Measurements from ENCODE around the gene KCTD18. TPM values are rescaled to one million over a fixed set of nuclear protein-coding genes. Genes with fewer than 3 reads are reported as not detected.

Gene KCTD18
- 10 to 100 TPM; 17.0 to 23.5 TPM for total RNA-seq

DNA sequence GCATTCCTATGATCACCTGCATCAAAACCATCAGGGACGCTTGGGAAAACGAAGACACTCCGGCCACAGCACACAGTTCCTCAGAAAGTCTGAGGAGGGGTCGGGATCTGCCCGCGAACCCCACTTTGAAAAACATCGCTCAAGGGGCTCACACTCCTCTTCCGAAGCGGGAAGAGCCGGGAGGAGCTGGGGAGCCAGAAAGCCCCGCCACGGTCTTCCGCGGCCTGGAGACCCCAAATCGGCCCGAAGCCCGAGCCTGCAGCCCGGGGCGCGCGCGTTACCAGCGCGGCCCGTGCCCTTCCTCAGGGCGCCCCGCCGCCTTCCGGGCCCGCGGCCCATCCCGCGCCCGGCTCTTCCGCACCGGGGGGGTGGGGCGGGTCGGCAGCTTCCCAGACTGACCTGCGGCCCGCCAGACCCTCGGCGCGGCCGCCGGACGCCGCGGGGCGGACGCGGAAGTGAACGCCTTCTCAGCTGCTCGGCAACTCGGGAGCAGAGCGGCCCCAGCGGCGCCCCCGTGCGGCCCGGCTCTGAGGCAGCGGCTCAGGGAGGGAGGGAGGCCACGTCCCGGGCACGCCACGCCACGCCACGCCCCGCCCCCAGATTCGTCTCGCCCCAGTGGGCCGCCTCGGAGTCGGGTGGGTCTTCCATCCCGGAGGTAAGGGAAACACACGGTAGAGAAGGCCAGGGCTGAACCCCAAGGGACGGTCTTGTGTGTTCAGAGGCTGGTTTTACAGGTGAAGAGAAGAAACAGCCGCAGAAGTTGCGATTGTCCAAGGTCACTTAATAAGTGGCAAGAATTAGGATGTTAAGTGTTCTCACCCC, at the start of gene KCTD18:
Gene KCTD18 (minus strand): TSS at position 457 of the 822 bp plus-strand sequence. CDS start 3,052 bp downstream, outside the sequence.
- peaks cover 11% of the 10 kb centered on the region for H3K4me1 Mint-ChIP-seq (ENCODE audit: low read depth)

DNA sequence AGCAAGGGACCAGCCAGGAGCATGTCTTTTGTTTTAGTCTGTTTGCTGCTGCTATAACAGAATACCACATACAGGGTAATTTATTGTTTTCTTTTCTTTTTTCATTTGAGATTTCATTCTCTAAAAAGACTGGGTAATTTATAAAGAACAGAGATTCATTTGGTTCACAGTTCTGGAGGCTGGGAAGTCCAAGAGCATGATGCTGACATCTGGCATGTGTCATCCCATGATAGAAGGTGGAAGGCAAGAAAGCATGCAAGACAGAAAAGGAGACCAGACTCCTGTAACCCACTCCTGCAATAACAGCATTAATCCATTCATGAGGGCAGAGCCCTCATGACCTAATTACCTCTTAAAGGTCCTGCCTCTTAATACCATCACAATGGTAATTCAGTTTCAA, 30.9 kb upstream of the KCTD18 start:
- H3K4me1 Mint-ChIP-seq (ENCODE audit: low read depth): no peaks in the 10 kb centered on the region
- H3K36me3 Mint-ChIP-seq (ENCODE audit: insufficient read depth in 2 of 2): peaks cover 15 to 42% of the 10 kb centered on the region in 2 donors

More for the DNA sequence above, at the start of gene KCTD18:
- Mint-ChIP-seq H3K36me3 (ENCODE audit: insufficient read depth in 2 of 2) (no peaks in the 10 kb centered on the region), H3K9me3 (no peaks in the 10 kb centered on the region), H3K4me3 (peak within 1 kb of the TSS; percentile 92 to 94), H3K27ac (peak within 1 kb of the TSS; percentile 86), H3K27me3 (ENCODE audit: low read depth) (no peaks in the 10 kb centered on the region)
- DNase-seq (peak; percentile 94 to 95), ATAC-seq (replicated peaks in 1 of 2) (peak; percentile 99)

DNA sequence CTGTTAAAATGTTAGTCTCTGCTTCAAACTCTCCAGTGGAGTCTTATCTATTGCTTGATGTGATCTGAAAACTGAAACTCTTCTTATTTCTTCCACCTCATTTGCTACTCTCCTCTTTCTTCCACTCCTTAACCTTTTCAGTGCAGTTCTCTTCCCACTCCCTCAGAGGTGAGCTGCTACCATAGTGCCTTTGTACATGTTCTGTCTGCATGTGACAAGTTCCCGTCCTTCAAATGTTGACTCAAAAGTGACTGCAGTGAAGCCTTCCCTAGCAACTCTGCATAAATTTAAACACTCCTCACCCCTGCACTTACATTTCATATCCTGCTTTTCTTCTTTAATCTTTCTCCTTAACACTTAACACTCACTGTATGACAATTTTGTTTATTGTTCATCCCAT, 28.3 kb upstream of the KCTD18 start:
- H3K9me3 Mint-ChIP-seq: peaks cover 0 to 2% of the 10 kb centered on the region in 2 donors
- ATAC-seq (replicated peaks in 1 of 2): no peak

More for the DNA sequence above, 30.9 kb upstream of the KCTD18 start:
- Mint-ChIP-seq H3K27me3 (ENCODE audit: low read depth) (no peaks in the 10 kb centered on the region), H3K4me3 (no peak overlapping the region), H3K27ac (no peak overlapping the region), H3K9me3 (peaks cover 0 to 2% of the 10 kb centered on the region in 2 donors)
- ATAC-seq (replicated peaks in 1 of 2): no peak
- no peak for DNase-seq

DNA sequence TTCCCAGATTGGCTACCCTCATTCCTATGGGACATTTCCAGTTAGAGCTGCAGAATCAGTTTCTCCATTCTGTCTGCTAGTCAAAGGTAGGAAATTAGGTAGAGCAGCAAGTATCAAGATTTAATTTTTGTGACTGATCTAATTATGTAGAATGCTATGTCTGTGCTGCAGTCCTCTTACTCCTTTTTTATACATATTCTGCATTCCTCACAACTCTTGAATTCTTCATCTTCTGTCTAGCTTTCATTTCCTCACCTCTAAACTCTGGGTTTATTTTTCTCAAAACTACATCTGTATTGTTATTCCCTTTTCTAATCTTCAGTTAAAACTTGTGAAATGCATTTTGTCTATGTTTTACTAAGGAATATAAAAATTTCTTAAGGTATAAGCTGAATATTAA, 24.7 kb upstream of the KCTD18 start:
- no peak for DNase-seq
- no peak overlapping the region for H3K27ac Mint-ChIP-seq
- H3K4me3 Mint-ChIP-seq: no peak overlapping the region
- H3K9me3 Mint-ChIP-seq: no peaks in the 10 kb centered on the region
- no peaks in the 10 kb centered on the region for H3K27me3 Mint-ChIP-seq (ENCODE audit: low read depth)
- ATAC-seq (replicated peaks in 1 of 2): no peak
- H3K4me1 Mint-ChIP-seq (ENCODE audit: low read depth): no peaks in the 10 kb centered on the region
- H3K36me3 Mint-ChIP-seq (ENCODE audit: insufficient read depth in 2 of 2): peaks cover 0 to 8% of the 10 kb centered on the region in 2 donors

More for the DNA sequence above, 28.3 kb upstream of the KCTD18 start:
- Mint-ChIP-seq H3K4me1 (ENCODE audit: low read depth) (no peaks in the 10 kb centered on the region), H3K4me3 (no peak overlapping the region), H3K36me3 (ENCODE audit: insufficient read depth in 2 of 2) (peaks cover 15 to 25% of the 10 kb centered on the region in 2 donors), H3K27ac (no peak overlapping the region), H3K27me3 (ENCODE audit: low read depth) (no peaks in the 10 kb centered on the region)
- DNase-seq: no peak

DNA sequence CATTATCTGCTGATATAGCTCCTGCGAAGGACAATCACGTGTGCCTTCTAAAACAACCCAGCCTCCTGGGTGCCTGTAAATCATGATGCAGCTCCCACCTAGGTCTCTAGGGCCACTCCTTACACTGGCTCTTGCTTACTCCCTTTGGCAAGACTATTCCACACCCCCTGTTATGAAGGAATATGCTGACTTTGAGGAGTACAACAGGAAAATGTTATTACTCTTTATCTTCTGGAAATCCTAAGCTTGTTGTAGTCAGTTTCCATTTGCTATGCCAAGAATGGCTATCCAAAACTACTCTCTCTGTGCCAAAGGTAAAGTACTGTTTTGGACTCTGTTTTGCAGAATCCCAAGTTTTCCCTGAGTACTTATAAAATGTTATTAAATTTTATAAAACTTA, 23.9 kb upstream of the KCTD18 start:
- no peak overlapping the region for H3K4me3 Mint-ChIP-seq
- no peak overlapping the region for H3K27ac Mint-ChIP-seq
- H3K9me3 Mint-ChIP-seq: no peaks in the 10 kb centered on the region
- ATAC-seq (replicated peaks in 1 of 2) (no peak), DNase-seq (no peak)
- no peaks in the 10 kb centered on the region for H3K27me3 Mint-ChIP-seq (ENCODE audit: low read depth)
- peaks cover 1% of the 10 kb centered on the region for H3K4me1 Mint-ChIP-seq (ENCODE audit: low read depth)
- peaks cover 0 to 6% of the 10 kb centered on the region in 2 donors for H3K36me3 Mint-ChIP-seq (ENCODE audit: insufficient read depth in 2 of 2)

DNA sequence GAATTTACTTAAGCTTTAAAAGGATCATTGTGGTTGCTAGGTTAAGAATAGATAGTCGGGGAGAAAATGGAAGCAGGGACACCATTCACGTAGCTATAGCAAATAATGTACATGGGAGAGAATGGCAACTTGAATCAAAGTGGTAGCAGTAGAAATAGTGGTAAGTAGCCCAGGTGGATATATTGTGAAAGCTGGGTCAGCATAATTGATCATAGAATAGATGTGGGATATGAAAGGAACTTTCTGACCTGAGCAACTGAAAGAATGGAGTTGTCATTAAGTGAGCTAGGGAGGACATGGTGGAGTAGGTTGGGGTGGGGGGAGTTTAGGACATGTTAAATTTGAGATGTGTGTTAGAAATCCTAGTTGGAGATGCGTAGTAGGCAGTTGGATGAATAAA, 18.4 kb upstream of the KCTD18 start:
- H3K27ac Mint-ChIP-seq: no peak overlapping the region
- H3K4me1 Mint-ChIP-seq (ENCODE audit: low read depth): peaks cover 29% of the 10 kb centered on the region
- peaks cover 4 to 7% of the 10 kb centered on the region in 2 donors for H3K36me3 Mint-ChIP-seq (ENCODE audit: insufficient read depth in 2 of 2)
- H3K9me3 Mint-ChIP-seq: no peaks in the 10 kb centered on the region
- no peaks in the 10 kb centered on the region for H3K27me3 Mint-ChIP-seq (ENCODE audit: low read depth)
- ATAC-seq (replicated peaks in 1 of 2) (no peak), DNase-seq (no peak)
- peak overlapping the region; percentile 93 to 96 for H3K4me3 Mint-ChIP-seq

DNA sequence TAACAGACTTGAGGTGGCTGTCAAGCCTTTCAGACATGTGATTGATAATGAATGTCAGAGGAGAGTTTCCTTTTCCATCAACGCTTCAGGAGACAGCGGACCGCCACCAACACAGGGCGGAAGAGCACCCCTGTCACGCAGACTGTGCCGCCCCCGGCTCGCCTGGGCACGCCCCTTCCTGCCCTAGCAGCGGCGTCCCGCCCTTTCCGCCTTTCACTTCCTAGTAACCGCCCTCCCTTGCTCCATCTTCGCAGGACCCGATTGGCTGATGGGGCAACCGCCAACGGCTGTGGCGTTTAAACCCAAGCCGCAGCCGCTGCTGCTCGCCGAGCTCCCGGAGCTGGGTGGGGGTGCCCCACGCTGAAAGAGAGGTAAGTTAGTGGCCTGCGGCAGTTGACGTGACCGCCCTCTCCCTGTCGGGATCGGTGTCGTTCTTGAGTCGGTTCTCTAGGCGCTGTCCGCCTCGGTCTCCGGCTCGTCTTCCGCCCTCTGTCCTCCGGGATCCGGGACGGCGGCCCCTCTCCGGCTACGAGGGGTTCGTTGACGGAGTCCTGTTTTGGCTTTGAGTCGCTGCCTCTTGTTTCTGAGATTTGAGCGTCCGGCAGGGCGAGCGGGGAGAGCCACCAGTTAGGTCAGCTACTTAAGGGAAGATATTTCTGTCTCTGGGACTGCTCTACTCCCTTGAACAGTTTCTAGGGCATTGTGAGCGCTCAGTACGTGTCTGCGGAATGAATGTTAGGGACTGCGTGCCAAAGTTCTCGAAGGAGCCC, 16.2 kb upstream of the KCTD18 start, which contains the start of gene SGO2:
Gene SGO2 (plus strand): TSS at position 326 of the 770 bp plus-strand sequence. CDS start 6,769 bp downstream, outside the sequence.
- Mint-ChIP-seq H3K4me3 (peak within 1 kb of the TSS; percentile 93 to 96), H3K4me1 (ENCODE audit: low read depth) (peaks cover 29% of the 10 kb centered on the region)

DNA sequence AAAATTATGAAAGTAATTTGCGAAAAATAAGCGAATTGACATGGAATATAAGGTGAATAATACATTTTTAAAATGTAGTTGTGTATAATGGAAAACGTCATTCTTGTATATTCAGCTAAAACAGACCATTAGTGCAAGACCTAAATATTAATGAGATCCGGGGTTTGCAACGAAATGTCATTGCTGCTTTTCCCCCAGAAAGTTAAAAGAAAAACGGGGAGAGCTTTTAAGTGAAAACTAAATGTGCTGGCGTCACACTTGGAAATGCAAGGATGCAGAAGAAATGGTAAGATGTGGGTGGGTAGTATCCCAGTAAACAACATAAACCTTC, 15.6 kb upstream of the KCTD18 start:
- no peaks in the 10 kb centered on the region for H3K27me3 Mint-ChIP-seq (ENCODE audit: low read depth)

More for the DNA sequence above, 16.2 kb upstream of the KCTD18 start, which contains the start of gene SGO2:
- H3K27ac Mint-ChIP-seq: peak within 1 kb of the TSS; percentile 91
- no peaks in the 10 kb centered on the region for H3K9me3 Mint-ChIP-seq
- ATAC-seq (replicated peaks in 1 of 2) (peak; percentile 99), DNase-seq (peak; percentile 98)
- no peaks in the 10 kb centered on the region for H3K27me3 Mint-ChIP-seq (ENCODE audit: low read depth)
- peaks cover 4 to 7% of the 10 kb centered on the region in 2 donors for H3K36me3 Mint-ChIP-seq (ENCODE audit: insufficient read depth in 2 of 2)

DNA sequence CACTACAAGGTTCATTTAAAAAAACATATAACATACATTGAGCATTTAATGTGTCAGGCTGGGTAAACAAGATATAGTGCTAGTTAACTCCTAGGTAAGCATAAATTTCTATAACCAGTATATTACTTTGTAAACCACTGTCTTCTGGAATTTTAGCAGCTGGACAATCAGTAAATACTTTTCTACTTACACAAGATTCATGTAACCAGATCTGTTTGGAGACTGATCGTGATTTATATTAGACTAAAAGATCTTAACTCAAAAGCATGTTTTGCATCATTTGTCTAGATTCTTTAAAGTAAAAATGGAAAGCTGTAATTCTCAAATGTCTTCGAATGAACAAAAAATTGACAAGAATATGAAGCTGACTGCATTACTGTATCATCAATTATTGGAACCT, 15.2 kb upstream of the KCTD18 start:
- no peak for ATAC-seq (replicated peaks in 1 of 2)
- DNase-seq: no peak
- H3K4me3 Mint-ChIP-seq: peak overlapping the region in 1 of 2 donors; percentile 93
- no peak overlapping the region for H3K27ac Mint-ChIP-seq
- H3K9me3 Mint-ChIP-seq: no peaks in the 10 kb centered on the region
- no peaks in the 10 kb centered on the region for H3K27me3 Mint-ChIP-seq (ENCODE audit: low read depth)
- peaks cover 29% of the 10 kb centered on the region for H3K4me1 Mint-ChIP-seq (ENCODE audit: low read depth)
- peaks cover 4 to 7% of the 10 kb centered on the region in 2 donors for H3K36me3 Mint-ChIP-seq (ENCODE audit: insufficient read depth in 2 of 2)

More for the DNA sequence above, 15.6 kb upstream of the KCTD18 start:
- no peaks in the 10 kb centered on the region for H3K9me3 Mint-ChIP-seq
- DNase-seq: no peak
- H3K4me1 Mint-ChIP-seq (ENCODE audit: low read depth): peaks cover 29% of the 10 kb centered on the region
- ATAC-seq (replicated peaks in 1 of 2): no peak
- peak overlapping the region; percentile 91 for H3K27ac Mint-ChIP-seq
- H3K4me3 Mint-ChIP-seq: peak overlapping the region; percentile 93 to 96
- peaks cover 4 to 7% of the 10 kb centered on the region in 2 donors for H3K36me3 Mint-ChIP-seq (ENCODE audit: insufficient read depth in 2 of 2)

DNA sequence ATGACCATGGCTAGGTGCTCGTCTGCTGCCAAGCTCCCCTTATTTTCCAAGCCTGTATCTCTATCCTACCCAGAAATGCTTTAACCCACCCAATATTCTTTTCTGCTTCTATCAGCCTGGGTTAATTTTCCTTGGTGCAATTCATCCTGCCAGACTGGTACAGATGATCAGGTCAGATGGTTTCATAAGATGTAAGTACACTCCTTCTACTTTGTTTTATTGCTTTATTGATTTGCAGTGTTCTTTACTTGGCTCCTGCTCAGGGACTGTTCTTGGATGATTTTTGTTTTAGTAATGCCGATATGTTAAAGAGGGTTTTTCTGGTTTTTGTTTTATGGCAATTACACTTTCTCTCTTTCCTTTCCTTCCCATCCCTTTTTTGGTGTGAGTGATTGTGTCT, 13.7 kb upstream of the KCTD18 start:
- H3K36me3 Mint-ChIP-seq (ENCODE audit: insufficient read depth in 2 of 2): peaks cover 4 to 7% of the 10 kb centered on the region in 2 donors
- H3K4me1 Mint-ChIP-seq (ENCODE audit: low read depth): peaks cover 27% of the 10 kb centered on the region
- no peak for ATAC-seq (replicated peaks in 1 of 2)
- H3K27ac Mint-ChIP-seq: no peak overlapping the region
- DNase-seq: no peak
- no peaks in the 10 kb centered on the region for H3K9me3 Mint-ChIP-seq
- no peaks in the 10 kb centered on the region for H3K27me3 Mint-ChIP-seq (ENCODE audit: low read depth)
- no peak overlapping the region for H3K4me3 Mint-ChIP-seq

DNA sequence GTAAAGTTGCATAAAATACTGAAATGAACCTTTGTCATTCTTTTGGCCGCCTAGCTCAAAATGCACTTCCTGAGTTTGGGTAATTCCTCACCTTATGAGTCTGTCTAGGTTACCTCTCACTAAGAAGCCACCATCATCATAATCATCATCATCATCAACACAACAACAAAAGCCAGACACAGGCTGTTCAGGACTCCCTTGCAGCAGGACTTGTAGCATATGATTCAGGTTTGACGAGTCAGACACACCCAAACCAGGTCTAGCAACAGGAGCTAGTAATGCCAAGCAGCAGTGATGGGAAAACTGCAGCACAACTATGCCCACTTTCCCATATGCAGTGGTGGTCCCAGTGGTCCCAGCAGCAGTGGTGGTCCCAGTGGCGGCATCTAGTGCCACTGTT, 13.3 kb upstream of the KCTD18 start:
- ATAC-seq (replicated peaks in 1 of 2) (peak in 1 of 2 donors; percentile 24), DNase-seq (peak in 1 of 2 donors; percentile 17)
- Mint-ChIP-seq H3K27ac (no peak overlapping the region), H3K36me3 (ENCODE audit: insufficient read depth in 2 of 2) (peaks cover 4 to 7% of the 10 kb centered on the region in 2 donors), H3K9me3 (peaks cover 0 to under 1% of the 10 kb centered on the region in 2 donors), H3K27me3 (ENCODE audit: low read depth) (no peaks in the 10 kb centered on the region), H3K4me3 (no peak overlapping the region), H3K4me1 (ENCODE audit: low read depth) (peaks cover 22% of the 10 kb centered on the region)

DNA sequence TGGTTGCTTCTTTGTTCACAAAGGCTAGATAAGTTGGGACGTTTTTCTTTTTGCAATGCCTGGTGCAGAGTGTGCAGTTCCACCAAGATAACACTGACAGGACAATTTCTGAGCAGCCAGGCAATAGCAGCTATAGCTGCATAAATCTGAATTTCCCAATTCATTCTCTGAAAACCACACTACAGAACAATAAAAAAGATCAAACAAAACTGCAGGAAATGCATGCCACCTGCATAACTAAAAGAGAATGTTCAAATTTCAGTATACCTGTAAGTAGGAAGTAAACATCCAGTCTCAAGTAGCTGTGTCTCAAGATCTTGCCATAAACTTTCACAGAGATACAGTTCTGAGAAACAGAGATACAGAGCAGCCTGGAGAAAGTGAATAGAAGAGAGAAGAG, 5.3 kb upstream of the KCTD18 start:
- DNase-seq: no peak
- no peak overlapping the region for H3K27ac Mint-ChIP-seq
- peaks cover 0 to 7% of the 10 kb centered on the region in 2 donors for H3K9me3 Mint-ChIP-seq
- H3K27me3 Mint-ChIP-seq (ENCODE audit: low read depth): no peaks in the 10 kb centered on the region
- no peak overlapping the region for H3K4me3 Mint-ChIP-seq
- H3K36me3 Mint-ChIP-seq (ENCODE audit: insufficient read depth in 2 of 2): peaks cover 1 to 5% of the 10 kb centered on the region in 2 donors
- H3K4me1 Mint-ChIP-seq (ENCODE audit: low read depth): peaks cover 9% of the 10 kb centered on the region
- ATAC-seq (replicated peaks in 1 of 2): no peak

DNA sequence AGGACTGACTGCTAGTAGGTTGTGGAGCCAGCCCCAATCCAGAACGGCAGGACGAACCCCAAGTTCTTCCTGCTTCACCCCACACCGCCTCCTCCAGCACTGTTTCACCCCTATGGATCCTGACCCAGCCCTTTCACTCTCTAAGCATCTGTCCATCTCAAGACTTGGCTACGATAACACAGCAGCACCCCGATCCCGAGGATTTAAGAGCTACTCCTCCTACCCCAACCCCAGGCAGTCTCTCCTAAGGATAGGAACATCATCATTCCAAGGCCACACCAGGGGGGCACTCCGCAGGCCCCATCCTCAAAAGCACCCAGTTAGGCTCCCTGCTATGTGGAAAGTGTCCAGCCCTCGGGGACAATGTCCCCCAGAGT, 645 bp downstream of the KCTD18 start:
- Mint-ChIP-seq H3K27me3 (ENCODE audit: low read depth) (no peaks in the 10 kb centered on the region), H3K36me3 (ENCODE audit: insufficient read depth in 2 of 2) (no peaks in the 10 kb centered on the region), H3K27ac (peak overlapping the region; percentile 86), H3K9me3 (no peaks in the 10 kb centered on the region), H3K4me1 (ENCODE audit: low read depth) (peaks cover 9% of the 10 kb centered on the region), H3K4me3 (peak overlapping the region; percentile 92 to 94)
- ATAC-seq (replicated peaks in 1 of 2) (no peak), DNase-seq (peak; percentile 5 to 14)
